WTC11 (cell line): ENCODE measurements around the gene KIRREL3.

Experiments
- ETV6 ChIP-seq: sonication (generic); formaldehyde crosslinking; IDR thresholded peaks from 2 replicates; pipeline ENCODE4 v1.8.1; 2022; ENCODE audit warnings: mild to moderate bottlenecking, missing genetic modification reagents
- FOXJ3 ChIP-seq: sonication (generic); formaldehyde crosslinking; IDR thresholded peaks from 2 replicates; pipeline ENCODE4 v1.9.0; 2021; ENCODE audit warnings: missing genetic modification reagents, mild to moderate bottlenecking, borderline replicate concordance
- IRF2 ChIP-seq: sonication (generic); formaldehyde crosslinking; IDR thresholded peaks from 2 replicates; pipeline ENCODE4 v1.8.0; 2022; ENCODE audit warnings: low read depth, missing genetic modification reagents, borderline replicate concordance
- JUN ChIP-seq: sonication (generic); formaldehyde crosslinking; IDR thresholded peaks from 2 replicates; pipeline ENCODE4 v1.8.0; 2023; ENCODE audit warnings: mild to moderate bottlenecking, missing genetic modification reagents
- TEAD4 ChIP-seq: sonication (generic); formaldehyde crosslinking; IDR thresholded peaks from 2 replicates; pipeline ENCODE4 v1.8.0; 2022; ENCODE audit warnings: mild to moderate bottlenecking, missing genetic modification reagents
- ZNF263 ChIP-seq: sonication (generic); formaldehyde crosslinking; IDR thresholded peaks from 2 replicates; pipeline ENCODE4 v1.8.1; 2022; ENCODE audit warnings: low read depth, mild to moderate bottlenecking, moderate library complexity, missing genetic modification reagents
- TF ChIP-seq, protein P1 (sequence below): sonication (generic); formaldehyde crosslinking; IDR thresholded peaks from 2 replicates; pipeline ENCODE4 v1.8.0; 2022; ENCODE audit warnings: mild to moderate bottlenecking, missing genetic modification reagents
- TF ChIP-seq, protein P2 (sequence below): fragments of 200-600 bp; IDR thresholded peaks from 2 replicates; pipeline ENCODE4 v1.8.0; 2022; ENCODE audit warnings: antibody characterized with exemption
- TF ChIP-seq, protein P3 (sequence below): sonication (generic); formaldehyde crosslinking; conservative IDR thresholded peaks from 2 replicates; pipeline ENCODE4 v1.8.1; 2023; ENCODE audit warnings: mild to moderate bottlenecking, low read depth, missing genetic modification reagents, moderate library complexity
- TF ChIP-seq, protein P4 (sequence below): sonication (generic); formaldehyde crosslinking; conservative IDR thresholded peaks from 2 replicates; pipeline ENCODE4 v1.8.1; 2022; ENCODE audit warnings: mild to moderate bottlenecking, missing genetic modification reagents
- TF ChIP-seq, protein P5 (sequence below): sonication (generic); formaldehyde crosslinking; IDR thresholded peaks from 2 replicates; pipeline ENCODE4 v1.8.1; 2023; ENCODE audit warnings: mild to moderate bottlenecking, moderate library complexity, missing genetic modification reagents
- TF ChIP-seq, protein P6 (sequence below): sonication (generic); formaldehyde crosslinking; IDR thresholded peaks from 2 replicates; pipeline ENCODE4 v1.8.1; 2022; ENCODE audit warnings: low read depth, missing genetic modification reagents, borderline replicate concordance
- TF ChIP-seq, protein P7 (sequence below): sonication (generic); formaldehyde crosslinking; IDR thresholded peaks from 2 replicates; pipeline ENCODE4 v1.8.0; 2022; ENCODE audit warnings: mild to moderate bottlenecking, missing genetic modification reagents
- TF ChIP-seq, protein P8 (sequence below): sonication (generic); formaldehyde crosslinking; IDR thresholded peaks from 2 replicates; pipeline ENCODE4 v1.8.1; 2023; ENCODE audit warnings: mild to moderate bottlenecking, missing genetic modification reagents

DNA sequence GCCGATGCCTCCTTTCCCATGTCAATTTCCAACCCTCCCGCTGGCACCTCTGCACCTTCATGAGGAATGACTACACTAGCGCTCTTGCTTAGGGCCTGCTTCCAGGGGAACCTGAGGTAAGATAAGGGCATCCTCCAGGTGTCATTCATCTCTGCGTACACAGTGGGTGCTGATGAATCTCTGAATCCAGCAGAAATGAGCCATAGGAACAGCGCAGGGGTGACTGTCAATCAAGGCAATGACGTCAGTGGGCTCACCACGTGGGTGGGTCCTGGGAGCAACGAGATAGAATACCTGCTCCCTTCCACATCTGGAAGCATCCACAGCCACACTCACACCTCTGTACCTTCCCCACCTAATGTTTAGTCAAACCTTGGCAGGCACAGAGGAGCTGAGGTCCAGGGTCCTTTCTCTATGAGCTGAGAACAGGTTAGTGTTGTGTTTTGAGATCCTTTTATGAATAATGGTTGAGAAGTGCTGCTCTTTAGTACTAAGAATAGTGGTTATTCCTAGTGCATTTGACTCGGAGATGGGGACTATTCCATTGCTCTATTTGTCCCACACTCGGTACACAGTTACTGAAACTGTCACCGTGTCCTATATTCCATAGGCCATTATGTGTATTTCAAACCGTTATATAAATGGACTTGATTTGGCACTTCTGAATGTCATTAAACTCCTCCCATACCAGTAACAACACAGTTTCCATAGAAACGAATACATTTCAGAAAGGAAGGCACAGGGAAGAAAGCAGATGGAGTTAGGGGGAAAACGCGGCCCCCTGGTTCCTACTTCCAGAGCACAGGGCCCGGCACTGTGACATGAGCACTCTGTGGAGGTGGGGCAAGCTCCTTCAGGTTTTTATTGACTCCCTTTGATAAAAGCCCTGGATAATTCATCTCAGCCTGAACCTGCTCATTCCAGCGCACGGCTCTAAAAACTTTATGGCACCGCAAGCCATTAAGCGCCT lies 451.7 kb downstream of the KIRREL3 start:
- TF ChIP-seq ZNF263 (CRISPR knock-in tag) (no peak), JUN (CRISPR knock-in tag) (no peak), FOXJ3 (CRISPR knock-in tag) (no peak), IRF2 (CRISPR knock-in tag) (no peak), TEAD4 (no peak), ETV6 (CRISPR knock-in tag) (no peak)
- TF ChIP-seq, protein P1, sequence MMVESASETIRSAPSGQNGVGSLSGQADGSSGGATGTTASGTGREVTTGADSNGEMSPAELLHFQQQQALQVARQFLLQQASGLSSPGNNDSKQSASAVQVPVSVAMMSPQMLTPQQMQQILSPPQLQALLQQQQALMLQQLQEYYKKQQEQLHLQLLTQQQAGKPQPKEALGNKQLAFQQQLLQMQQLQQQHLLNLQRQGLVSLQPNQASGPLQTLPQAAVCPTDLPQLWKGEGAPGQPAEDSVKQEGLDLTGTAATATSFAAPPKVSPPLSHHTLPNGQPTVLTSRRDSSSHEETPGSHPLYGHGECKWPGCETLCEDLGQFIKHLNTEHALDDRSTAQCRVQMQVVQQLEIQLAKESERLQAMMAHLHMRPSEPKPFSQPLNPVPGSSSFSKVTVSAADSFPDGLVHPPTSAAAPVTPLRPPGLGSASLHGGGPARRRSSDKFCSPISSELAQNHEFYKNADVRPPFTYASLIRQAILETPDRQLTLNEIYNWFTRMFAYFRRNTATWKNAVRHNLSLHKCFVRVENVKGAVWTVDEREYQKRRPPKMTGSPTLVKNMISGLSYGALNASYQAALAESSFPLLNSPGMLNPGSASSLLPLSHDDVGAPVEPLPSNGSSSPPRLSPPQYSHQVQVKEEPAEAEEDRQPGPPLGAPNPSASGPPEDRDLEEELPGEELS (CRISPR knock-in tag): no peak
- TF ChIP-seq, protein P2, sequence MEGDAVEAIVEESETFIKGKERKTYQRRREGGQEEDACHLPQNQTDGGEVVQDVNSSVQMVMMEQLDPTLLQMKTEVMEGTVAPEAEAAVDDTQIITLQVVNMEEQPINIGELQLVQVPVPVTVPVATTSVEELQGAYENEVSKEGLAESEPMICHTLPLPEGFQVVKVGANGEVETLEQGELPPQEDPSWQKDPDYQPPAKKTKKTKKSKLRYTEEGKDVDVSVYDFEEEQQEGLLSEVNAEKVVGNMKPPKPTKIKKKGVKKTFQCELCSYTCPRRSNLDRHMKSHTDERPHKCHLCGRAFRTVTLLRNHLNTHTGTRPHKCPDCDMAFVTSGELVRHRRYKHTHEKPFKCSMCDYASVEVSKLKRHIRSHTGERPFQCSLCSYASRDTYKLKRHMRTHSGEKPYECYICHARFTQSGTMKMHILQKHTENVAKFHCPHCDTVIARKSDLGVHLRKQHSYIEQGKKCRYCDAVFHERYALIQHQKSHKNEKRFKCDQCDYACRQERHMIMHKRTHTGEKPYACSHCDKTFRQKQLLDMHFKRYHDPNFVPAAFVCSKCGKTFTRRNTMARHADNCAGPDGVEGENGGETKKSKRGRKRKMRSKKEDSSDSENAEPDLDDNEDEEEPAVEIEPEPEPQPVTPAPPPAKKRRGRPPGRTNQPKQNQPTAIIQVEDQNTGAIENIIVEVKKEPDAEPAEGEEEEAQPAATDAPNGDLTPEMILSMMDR: no peak
- TF ChIP-seq, protein P3, sequence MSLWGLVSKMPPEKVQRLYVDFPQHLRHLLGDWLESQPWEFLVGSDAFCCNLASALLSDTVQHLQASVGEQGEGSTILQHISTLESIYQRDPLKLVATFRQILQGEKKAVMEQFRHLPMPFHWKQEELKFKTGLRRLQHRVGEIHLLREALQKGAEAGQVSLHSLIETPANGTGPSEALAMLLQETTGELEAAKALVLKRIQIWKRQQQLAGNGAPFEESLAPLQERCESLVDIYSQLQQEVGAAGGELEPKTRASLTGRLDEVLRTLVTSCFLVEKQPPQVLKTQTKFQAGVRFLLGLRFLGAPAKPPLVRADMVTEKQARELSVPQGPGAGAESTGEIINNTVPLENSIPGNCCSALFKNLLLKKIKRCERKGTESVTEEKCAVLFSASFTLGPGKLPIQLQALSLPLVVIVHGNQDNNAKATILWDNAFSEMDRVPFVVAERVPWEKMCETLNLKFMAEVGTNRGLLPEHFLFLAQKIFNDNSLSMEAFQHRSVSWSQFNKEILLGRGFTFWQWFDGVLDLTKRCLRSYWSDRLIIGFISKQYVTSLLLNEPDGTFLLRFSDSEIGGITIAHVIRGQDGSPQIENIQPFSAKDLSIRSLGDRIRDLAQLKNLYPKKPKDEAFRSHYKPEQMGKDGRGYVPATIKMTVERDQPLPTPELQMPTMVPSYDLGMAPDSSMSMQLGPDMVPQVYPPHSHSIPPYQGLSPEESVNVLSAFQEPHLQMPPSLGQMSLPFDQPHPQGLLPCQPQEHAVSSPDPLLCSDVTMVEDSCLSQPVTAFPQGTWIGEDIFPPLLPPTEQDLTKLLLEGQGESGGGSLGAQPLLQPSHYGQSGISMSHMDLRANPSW (CRISPR knock-in tag): no peak
- TF ChIP-seq, protein P4, sequence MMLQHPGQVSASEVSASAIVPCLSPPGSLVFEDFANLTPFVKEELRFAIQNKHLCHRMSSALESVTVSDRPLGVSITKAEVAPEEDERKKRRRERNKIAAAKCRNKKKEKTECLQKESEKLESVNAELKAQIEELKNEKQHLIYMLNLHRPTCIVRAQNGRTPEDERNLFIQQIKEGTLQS (CRISPR knock-in tag): no peak
- TF ChIP-seq, protein P5, sequence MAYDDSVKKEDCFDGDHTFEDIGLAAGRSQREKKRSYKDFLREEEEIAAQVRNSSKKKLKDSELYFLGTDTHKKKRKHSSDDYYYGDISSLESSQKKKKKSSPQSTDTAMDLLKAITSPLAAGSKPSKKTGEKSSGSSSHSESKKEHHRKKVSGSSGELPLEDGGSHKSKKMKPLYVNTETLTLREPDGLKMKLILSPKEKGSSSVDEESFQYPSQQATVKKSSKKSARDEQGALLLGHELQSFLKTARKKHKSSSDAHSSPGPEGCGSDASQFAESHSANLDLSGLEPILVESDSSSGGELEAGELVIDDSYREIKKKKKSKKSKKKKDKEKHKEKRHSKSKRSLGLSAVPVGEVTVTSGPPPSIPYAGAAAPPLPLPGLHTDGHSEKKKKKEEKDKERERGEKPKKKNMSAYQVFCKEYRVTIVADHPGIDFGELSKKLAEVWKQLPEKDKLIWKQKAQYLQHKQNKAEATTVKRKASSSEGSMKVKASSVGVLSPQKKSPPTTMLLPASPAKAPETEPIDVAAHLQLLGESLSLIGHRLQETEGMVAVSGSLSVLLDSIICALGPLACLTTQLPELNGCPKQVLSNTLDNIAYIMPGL (CRISPR knock-in tag): no peak
- TF ChIP-seq, protein P6, sequence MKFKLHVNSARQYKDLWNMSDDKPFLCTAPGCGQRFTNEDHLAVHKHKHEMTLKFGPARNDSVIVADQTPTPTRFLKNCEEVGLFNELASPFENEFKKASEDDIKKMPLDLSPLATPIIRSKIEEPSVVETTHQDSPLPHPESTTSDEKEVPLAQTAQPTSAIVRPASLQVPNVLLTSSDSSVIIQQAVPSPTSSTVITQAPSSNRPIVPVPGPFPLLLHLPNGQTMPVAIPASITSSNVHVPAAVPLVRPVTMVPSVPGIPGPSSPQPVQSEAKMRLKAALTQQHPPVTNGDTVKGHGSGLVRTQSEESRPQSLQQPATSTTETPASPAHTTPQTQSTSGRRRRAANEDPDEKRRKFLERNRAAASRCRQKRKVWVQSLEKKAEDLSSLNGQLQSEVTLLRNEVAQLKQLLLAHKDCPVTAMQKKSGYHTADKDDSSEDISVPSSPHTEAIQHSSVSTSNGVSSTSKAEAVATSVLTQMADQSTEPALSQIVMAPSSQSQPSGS (CRISPR knock-in tag): no peak
- TF ChIP-seq, protein P7, sequence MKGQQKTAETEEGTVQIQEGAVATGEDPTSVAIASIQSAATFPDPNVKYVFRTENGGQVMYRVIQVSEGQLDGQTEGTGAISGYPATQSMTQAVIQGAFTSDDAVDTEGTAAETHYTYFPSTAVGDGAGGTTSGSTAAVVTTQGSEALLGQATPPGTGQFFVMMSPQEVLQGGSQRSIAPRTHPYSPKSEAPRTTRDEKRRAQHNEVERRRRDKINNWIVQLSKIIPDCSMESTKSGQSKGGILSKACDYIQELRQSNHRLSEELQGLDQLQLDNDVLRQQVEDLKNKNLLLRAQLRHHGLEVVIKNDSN (CRISPR knock-in tag): no peak
- TF ChIP-seq, protein P8, sequence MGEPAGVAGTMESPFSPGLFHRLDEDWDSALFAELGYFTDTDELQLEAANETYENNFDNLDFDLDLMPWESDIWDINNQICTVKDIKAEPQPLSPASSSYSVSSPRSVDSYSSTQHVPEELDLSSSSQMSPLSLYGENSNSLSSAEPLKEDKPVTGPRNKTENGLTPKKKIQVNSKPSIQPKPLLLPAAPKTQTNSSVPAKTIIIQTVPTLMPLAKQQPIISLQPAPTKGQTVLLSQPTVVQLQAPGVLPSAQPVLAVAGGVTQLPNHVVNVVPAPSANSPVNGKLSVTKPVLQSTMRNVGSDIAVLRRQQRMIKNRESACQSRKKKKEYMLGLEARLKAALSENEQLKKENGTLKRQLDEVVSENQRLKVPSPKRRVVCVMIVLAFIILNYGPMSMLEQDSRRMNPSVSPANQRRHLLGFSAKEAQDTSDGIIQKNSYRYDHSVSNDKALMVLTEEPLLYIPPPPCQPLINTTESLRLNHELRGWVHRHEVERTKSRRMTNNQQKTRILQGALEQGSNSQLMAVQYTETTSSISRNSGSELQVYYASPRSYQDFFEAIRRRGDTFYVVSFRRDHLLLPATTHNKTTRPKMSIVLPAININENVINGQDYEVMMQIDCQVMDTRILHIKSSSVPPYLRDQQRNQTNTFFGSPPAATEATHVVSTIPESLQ (CRISPR knock-in tag): no peak
